ENCODE data around the gene LHX3.
"Not testable (repeated sequence)": the region's sequence is repeated elsewhere in the genome, so short reads cannot be mapped to it uniquely, and the experiment has no call there.

LHX3 gene

GRCh38 chr9:136241542-136241941 is 36.6 kb upstream of the LHX3 start:
- no peak for DNase-seq

DNA sequence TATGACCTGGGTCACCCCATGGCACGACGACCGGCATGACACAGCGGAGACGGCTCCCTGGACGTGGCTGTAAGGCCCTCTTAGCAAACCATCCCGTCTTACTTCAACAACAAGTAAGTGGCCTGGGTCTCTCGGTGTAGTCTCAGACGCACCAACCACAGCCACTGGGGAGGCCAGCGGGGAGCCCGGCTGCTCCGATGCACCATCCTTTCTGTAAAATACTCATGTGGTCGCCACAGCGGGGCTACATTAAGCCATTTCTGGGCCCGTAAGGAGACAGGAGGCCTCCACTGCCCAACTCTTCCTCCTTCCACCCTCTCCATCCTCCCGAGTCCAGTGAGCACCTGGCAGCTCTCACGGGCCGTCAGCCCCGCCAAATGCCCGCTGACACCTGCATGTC is 36.0 kb upstream of the LHX3 start:
- no peak for DNase-seq

DNA sequence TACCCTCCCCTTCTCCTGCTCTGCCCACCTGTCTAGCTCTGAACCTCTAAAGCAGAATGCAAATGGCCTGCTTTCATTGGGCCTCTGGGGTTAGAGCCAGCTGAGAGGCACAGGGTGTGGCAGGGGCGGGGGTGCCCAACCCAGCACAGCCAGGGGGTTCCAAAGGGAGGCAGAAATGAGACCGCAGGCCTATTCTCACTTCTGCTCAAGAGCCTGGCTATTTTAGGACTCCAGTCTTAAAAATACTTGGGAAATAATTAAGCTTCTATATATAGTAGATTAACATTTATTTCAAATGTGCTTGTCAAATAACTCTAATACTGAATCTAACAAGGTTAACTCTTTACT is 35.0 kb upstream of the LHX3 start:
- DNase-seq = no peak

- peak; percentile 99 for DNase-seq
Observed at GRCh38 chr9:136239135-136239982, 34.4 kb upstream of the LHX3 start.

GRCh38 chr9:136238342-136238732 is 33.4 kb upstream of the LHX3 start:
- DNase-seq = peak; percentile 66

GRCh38 chr9:136237486-136238341 is 32.8 kb upstream of the LHX3 start:
- peak; percentile 30 for DNase-seq

DNA sequence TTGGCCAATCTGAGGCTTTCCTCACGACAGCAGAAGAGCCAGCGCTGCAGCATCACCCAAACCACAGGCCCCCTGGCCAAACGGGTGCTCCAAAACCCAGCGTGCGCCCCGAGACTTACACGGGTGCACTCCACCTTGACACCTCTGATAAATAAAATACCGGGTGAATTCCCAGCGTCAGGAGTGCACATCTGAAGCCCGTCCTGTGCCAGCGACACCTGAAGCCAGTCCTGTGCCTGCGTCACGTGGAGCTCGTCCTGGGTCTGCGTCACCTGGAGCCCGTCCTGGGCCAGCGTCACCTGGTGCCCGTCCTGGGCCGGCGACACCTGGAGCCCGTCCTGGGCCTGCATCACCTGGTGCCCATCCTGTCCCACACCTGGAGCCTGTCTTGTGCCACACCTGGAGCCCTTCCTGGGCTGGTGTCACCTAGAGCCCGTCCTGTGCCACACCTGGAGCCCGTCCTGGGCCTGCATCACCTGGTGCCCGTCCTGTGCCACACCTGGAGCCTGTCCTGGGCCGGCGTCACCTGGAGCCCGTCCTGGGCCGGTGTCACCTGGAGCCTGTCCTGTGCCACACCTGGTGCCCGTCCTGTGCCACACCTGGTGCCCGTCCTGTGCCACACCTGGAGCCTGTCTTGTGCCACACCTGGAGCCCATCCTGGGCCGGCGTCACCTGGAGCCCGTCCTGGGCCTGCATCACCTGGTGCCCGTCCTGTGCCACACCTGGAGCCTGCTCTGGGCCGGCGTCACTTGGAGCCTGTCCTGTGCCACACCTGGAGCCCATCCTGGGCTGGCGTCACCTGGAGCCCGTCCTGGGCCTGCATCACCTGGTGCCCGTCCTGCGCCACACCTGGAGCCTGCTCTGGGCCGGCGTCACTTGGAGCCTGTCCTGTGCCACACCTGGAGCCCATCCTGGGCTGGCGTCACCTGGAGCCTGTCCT is 31.8 kb upstream of the LHX3 start:
- not testable (repeated sequence) for DNase-seq

DNA sequence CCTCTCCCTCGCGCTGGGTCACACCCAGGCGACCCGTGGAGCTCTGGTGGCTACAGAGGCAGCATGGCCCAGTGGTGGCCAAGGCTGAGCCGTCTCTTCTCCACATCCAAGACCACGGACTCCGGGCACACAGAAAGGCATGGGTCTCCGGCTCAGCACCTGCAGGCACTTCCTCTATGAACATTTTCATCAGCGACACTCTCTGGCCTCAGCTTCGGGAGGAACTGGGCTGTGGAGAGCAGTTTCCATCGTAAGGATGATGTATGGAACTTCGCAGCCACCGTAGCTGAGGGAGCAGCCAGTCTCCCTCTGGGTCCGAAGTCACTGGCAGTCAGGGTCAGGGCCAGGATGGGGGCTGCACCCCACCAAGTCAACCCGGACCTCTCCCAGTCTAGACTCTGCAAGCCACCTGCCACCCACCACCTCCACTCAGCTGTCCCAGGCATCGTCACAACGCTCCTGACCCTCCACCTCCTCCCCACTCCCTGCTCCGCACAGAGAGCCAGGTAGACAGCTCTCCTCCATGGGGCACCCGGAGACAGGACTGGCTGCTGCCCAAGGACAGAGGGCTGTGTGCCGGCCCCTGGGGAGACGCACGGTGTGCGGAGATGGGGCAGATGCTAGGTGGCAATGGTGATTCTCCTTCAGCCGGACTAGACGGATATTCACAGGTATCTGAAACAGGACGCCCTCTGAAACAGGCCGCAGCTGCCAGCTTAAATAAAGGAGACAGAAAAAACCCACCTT is 31.0 kb upstream of the LHX3 start:
- DNase-seq = no peak

DNA sequence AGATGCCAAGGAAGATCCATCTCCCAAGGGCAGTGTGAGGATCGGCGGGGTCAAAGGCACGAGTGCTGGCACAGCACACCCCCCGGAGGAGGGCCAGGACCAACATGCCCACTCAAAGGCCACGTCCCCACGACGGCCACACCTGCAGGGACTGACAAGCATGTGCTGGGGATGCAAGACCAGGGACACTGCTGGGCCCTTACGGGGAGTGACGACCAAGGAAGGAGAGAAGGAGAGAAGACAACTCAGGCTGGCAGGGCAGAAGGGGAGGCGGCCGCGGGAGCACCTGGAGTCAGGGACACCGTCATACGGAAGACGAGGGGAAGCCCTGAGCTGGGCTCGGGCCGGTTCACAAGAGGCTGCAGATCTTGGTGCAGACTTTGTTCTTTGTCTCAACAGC is 30.2 kb upstream of the LHX3 start:
- DNase-seq = no peak

DNA sequence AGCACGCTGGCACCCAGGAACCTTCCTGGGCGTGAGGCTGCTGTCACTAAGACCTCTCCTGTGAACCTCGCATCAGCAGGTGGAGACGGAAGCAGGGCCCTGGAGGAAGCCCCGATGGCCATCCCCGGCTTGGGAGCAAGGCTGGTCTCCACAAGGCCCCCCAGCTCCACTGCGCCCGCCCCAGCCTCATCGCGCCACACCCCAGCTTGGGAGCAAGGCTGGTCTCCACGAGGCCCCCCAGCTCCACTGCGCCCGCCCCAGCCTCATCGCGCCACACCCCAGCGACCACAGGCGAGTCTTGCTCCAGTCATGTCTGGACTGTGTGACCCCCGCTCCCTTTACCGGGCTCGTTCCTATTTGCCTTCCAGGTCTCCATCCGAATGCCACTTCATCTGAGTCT is 29.7 kb upstream of the LHX3 start:
- no peak for DNase-seq

DNA sequence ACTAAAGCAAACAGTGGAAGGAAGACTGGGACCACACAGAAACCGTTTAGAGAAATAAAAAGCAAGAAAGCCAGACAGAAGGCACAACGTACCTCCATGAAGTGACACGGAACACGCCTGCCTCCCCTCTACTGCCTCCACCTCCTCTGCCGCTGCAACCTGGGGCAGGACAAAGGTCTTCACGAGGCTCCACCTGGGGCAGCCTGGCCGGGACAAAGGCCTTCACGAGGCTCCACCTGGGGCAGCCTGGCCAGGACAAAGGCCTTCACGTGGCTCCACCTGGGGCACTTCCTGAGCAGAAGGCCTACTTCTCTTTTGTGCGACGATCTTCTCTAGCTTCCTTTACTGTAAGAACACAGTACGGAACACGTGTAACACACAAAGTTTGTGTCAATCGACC is 28.9 kb upstream of the LHX3 start:
- DNase-seq = no peak

GRCh38 chr9:136233411-136233810 is 28.5 kb upstream of the LHX3 start:
- DNase-seq = no peak

DNA sequence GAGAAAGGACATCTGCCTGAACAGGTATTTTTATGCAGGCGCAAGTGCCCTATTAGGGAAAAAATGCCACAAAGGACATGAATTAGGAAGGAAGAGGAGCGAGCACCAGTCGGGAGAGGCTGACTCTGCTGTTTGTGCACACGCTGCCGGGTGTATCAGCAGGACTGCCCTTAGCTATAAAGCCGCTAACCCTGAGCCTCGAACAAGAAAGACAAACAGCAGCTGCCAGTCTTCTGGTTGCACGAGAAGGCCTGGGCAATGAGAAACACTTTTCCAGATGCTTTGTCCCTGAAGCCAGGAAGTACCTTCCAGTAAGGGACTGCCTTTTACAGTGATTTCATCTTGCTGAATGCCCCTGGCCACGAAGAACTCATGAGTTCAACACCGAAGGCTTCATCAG is 28.0 kb upstream of the LHX3 start:
- DNase-seq = peak; percentile 64

GRCh38 chr9:136231478-136232297 is 26.8 kb upstream of the LHX3 start:
- no peak for DNase-seq

DNA sequence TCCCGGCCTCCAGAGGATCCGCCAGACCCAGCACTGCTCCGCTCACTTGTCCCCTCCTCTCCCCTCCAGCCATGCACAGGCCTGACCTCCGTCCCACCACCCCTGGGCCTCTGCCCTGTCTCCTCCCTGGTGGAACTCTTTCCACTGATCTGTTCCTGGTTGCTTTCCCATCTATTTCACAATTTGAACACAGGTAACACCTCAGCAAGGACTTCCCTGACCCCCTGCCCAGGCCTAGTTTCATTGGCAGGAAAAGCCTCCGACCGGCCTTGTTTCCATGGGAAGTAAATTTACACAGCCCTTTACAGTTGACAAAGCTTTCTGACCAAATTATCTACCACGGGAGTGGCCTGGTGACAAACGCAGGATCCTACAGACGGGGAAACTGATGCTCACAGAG is 25.8 kb upstream of the LHX3 start:
- no peak for DNase-seq

- DNase-seq = no peak
Observed at GRCh38 chr9:136230365-136230764, 25.4 kb upstream of the LHX3 start.

DNA sequence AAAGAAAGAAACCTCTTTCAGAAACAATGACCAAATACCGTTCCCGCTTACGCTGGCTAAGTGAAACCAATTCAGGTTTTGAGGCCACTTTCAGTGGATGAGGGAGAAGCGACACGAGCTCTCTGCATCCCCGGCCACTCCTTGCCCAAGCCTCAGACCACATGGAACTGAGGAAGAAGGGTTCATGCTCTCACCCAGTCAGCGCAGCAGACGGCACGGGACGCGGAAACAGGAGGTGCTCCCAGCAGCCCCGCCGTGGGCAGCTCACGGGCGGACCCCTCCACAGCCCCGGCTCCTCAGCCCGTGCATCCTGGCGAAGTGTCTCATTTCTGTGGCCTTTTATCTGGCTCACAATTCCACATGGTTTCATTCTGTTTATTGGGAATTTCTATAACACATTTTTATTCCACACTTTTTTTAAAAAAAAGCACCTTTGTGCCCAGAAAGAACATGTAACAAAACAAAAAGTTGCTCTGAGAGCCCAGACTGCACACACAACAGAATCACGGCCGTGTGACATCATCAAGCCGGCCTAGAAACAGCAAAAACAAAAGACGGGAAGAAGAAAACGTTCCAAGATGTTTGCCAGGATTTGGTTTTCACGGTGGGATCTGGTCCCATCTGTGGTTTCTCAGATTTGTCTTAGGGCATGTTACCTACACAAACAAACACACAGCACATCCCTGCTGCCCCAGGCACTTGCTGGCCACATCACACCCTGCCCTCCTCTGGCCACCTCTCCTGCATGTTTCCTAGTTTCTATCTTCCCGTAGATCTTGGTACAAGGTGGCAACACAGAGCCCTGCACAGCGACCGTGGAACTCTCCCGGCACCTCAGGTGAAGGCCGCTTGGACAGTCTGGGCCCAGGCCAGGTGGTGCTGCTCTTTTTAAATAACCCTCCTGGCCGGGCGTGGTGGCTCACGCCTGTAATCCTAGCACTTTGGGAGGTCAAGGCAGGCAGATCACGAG is 24.5 kb upstream of the LHX3 start:
- no peak for DNase-seq

DNA sequence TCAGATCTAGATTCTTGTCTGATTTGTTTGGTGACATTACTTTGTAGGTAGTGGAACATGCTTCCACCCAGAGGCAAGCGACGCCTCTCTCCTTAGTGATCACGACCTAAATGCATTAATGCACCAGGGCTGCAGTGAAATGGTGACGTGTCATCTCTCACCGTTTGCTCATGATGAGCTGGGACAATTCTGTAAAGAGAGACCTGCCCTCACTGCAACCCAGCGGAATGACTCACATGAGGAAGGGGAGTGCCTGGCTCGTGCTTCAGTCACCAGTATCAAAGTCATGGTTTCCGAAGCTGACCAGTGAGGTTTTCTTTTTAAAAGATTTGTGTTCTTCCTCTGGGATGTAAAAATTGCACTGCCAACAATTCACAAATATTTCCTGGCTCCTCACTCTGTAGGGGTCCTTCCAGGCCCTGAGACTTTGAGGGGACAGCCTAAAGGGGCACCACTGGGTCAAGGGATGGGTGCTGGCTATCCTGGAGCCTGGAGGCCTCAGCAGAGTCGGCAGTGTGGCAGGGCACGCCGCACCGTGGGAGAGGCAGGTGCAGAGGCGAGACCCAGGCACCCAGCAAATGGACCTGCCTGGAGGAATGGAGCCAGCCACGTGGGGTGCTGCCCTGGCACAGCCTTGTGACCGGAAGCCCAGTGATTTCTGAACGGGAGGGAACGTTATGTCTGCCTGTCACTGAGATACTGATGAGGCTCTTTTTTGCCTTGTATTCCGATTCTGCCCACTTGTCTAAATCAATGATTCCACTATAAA is 23.4 kb upstream of the LHX3 start:
- no peak for DNase-seq

DNA sequence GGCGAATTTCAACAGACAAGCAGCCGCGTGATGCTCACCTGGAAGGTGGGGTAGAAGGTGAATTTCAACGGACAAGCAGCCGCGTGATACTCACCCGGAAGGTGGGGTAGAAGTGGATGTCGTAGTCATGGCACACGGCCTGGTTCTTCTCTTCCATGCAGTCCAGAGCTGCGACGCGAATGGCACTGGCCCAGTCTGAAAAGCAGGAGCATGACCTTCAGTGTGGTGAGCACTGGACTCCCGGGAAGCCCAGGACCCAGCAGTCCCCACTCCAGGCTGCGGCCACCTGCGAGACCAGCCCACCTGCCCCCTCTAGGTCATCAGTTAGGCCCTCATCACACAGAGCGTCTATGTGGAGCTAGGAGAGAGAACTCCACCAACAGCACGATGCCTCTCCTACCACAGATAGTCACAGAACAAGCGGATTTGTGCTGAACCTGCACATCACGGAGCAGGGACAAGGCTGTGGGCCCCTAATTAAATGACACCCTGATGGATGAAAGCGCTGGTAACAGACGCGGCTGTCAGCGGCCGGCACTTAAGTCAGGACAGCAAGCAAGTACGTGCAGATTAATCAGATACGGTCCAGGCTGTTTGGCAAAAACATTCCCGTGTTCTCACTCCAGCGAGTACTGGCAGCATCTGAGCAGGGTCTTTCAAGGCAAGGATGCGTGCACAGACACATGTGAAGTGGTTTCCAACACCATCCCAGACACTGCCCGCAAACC is 21.9 kb upstream of the LHX3 start:
- no peak for DNase-seq

Data from NCI-H69 (cell line).